Parathyroid adenoma (tissue), 2 donors: ENCODE measurements around the gene FSTL3.

ENCODE experiments used
- H2AFZ ChIP-seq: fragments of 300-600 bp; sonication (generic); one replicate; pipeline ENCODE4 v1.7.0; 2017; ENCODE audit warnings: antibody characterized with exemption, mild to moderate bottlenecking
- H3K27ac ChIP-seq: fragments of 300-600 bp; sonication (generic); one replicate; pipeline ENCODE4 v1.7.0; 2017
- H3K27me3 ChIP-seq: fragments of 300-600 bp; sonication (generic); one replicate; pipeline ENCODE4 v1.7.0; 2017; ENCODE audit warnings: low read length; ENCODE audit not compliant: control insufficient read depth, insufficient read depth
- H3K36me3 ChIP-seq: fragments of 300-600 bp; sonication (generic); one replicate; pipeline ENCODE4 v1.7.0; 2017; ENCODE audit warnings: low read length; ENCODE audit not compliant: control insufficient read depth, insufficient read depth
- H3K4me1 ChIP-seq: fragments of 300-600 bp; sonication (generic); one replicate; pipeline ENCODE4 v1.7.0; 2017; ENCODE audit warnings: control low read depth
- H3K4me2 ChIP-seq: fragments of 300-600 bp; sonication (generic); one replicate; pipeline ENCODE4 v1.7.0; 2017; ENCODE audit warnings: low read length
- H3K4me3 ChIP-seq: fragments of 300-600 bp; sonication (generic); one replicate; pipeline ENCODE4 v1.7.0; 2017; ENCODE audit warnings: low read depth, low read length
- H3K79me2 ChIP-seq: fragments of 300-600 bp; sonication (generic); one replicate; pipeline ENCODE4 v1.7.0; 2017; ENCODE audit warnings: control low read depth
- H3K9ac ChIP-seq: fragments of 300-600 bp; sonication (generic); one replicate; pipeline ENCODE4 v1.7.0; 2017; ENCODE audit warnings: mild to moderate bottlenecking
- H3K9me3 ChIP-seq: fragments of 300-600 bp; sonication (generic); one replicate; pipeline ENCODE4 v1.7.0; 2017; ENCODE audit warnings: low read length; ENCODE audit not compliant: control insufficient read depth
- TF ChIP-seq, protein P1 (sequence below): fragments of 300-600 bp; sonication (generic); IDR thresholded peaks from one replicate; pipeline ENCODE4 v1.7.0; 2017; ENCODE audit warnings: antibody characterized with exemption, mild to moderate bottlenecking
- donor health status: primary hyperparathyroidism.

The FSTL3 gene

DNA sequence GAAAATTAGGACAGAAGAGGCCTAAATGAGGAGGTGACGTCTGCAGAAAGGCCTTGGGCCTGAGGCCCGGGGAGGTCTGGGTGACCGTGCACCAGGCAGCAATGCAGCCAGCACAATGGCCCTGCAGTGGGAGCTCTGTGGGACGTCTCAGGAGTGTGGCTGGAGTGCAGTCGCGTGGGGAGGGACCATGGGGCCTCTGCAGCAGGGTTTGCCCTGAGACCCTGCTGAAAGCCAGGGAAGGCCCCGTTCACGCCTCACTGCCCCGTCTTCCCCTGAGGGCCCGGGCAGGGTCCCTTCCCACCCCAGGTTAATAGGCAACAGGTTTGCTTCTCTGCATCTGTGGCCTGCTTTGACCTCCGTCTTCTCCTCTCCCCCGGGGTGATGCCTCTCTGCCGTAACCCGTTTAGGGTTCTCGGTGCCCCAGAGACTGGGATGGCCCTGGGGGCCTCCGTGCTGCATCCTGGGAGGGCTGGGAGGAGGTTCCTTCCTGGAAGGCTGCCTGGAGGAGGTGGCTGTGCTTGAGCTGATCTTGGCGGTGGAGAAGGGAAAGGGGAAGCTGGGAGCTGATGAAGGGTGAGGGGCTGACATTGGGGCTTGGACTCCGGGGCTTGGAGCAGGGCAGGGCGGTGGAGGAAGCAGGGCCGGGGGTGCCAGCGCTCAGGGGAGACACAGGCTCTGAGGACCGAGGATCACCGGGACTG, 42.2 kb downstream of the FSTL3 start:
- H3K27me3 ChIP-seq, result no peaks in the 10 kb centered on the region
- H3K27ac ChIP-seq, result no peak overlapping the region
- H3K79me2 ChIP-seq, result no peaks in the 10 kb centered on the region
- H3K4me3 ChIP-seq, result no peak overlapping the region
- H3K9me3 ChIP-seq, result no peaks in the 10 kb centered on the region
- no peak overlapping the region for H2AFZ ChIP-seq
- H3K4me1 ChIP-seq, result no peaks in the 10 kb centered on the region
- TF ChIP-seq, protein P1, sequence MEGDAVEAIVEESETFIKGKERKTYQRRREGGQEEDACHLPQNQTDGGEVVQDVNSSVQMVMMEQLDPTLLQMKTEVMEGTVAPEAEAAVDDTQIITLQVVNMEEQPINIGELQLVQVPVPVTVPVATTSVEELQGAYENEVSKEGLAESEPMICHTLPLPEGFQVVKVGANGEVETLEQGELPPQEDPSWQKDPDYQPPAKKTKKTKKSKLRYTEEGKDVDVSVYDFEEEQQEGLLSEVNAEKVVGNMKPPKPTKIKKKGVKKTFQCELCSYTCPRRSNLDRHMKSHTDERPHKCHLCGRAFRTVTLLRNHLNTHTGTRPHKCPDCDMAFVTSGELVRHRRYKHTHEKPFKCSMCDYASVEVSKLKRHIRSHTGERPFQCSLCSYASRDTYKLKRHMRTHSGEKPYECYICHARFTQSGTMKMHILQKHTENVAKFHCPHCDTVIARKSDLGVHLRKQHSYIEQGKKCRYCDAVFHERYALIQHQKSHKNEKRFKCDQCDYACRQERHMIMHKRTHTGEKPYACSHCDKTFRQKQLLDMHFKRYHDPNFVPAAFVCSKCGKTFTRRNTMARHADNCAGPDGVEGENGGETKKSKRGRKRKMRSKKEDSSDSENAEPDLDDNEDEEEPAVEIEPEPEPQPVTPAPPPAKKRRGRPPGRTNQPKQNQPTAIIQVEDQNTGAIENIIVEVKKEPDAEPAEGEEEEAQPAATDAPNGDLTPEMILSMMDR, result no peak
- no peak overlapping the region for H3K4me2 ChIP-seq
- no peak overlapping the region for H3K9ac ChIP-seq
- H3K36me3 ChIP-seq, result no peaks in the 10 kb centered on the region

DNA sequence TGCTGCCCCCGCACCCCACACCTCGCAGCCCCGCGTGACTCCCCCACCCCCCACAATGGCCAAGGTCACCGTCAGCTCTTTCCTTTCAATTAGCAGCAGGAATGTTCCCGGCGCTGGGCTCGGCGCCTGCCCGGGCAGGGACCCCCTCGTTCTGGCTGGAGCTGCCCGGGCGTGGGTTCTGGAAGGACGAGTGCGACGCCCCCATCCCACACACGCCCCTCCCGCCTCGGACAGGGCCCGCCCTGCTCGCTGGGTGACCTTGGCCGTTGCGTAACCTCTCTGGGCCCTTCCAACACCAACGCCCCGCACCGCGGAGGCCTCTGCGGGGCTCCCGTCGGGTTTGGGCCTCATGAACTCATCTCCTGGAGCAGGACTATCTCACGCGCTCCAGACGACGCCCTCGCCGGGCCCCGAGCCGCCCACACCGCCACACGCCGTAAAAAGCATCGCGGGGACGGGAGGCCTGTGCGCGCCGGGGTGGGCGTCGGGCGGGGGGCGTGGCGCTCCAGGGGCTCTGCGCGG, 42.9 kb downstream of the FSTL3 start:
- H3K4me1 ChIP-seq, result no peaks in the 10 kb centered on the region
- no peaks in the 10 kb centered on the region for H3K9me3 ChIP-seq
- H2AFZ ChIP-seq, result no peak overlapping the region
- H3K9ac ChIP-seq, result no peak overlapping the region
- H3K27me3 ChIP-seq, result no peaks in the 10 kb centered on the region
- no peak overlapping the region for H3K4me2 ChIP-seq
- no peak overlapping the region for H3K27ac ChIP-seq
- no peak overlapping the region for H3K4me3 ChIP-seq
- no peaks in the 10 kb centered on the region for H3K79me2 ChIP-seq
- no peaks in the 10 kb centered on the region for H3K36me3 ChIP-seq
- TF ChIP-seq, protein P1, result no peak

GRCh38 chr19:719636-720344, 43.6 kb downstream of the FSTL3 start:
- H3K27me3 ChIP-seq, result no peaks in the 10 kb centered on the region
- no peaks in the 10 kb centered on the region for H3K9me3 ChIP-seq
- H3K4me3 ChIP-seq, result no peak overlapping the region
- H2AFZ ChIP-seq, result no peak overlapping the region
- no peaks in the 10 kb centered on the region for H3K4me1 ChIP-seq
- TF ChIP-seq, protein P1, result no peak
- no peak overlapping the region for H3K4me2 ChIP-seq
- no peak overlapping the region for H3K9ac ChIP-seq
- H3K79me2 ChIP-seq, result no peaks in the 10 kb centered on the region
- H3K27ac ChIP-seq, result no peak overlapping the region
- H3K36me3 ChIP-seq, result no peaks in the 10 kb centered on the region

DNA sequence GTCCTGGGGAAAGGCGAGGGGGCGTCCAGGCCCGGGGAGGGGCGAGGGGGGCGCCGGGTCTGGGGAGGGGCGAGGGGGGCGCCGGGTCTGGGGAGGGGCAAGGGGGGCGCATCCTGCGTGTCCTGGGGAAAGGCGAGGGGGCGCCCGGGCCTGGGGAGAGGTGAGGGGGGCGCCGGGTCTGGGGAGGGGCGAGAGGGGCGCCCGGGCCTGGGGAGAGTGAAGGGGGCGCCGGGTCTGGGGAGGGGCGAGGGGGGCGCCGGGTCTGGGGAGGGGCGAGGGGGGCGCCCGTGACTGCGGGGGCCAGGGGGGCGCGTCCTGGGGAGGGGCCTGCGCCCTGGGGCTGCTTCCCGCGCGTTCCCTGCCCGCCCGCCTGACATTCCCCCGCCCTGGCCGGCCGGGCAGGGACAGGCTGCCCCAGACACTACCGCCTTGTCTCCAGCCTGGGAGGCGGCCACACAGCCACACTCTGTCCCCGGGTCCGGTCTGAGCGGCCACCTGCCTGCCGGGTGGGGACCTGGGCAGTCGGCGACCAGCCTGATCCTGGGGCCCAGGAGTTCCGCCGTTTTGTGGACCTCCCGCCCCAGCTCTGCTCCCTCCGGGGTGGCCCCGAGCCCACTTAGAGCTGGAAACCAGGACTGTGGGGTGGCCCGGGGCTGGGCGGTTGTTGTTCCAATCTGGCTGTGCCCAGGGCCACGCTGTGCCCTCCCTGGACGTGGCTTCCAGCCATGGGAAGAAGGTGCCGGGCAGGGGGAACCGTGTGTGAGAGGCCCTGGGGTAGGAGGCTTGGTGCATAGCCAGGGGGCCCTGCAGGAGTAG, 44.4 kb downstream of the FSTL3 start:
- TF ChIP-seq, protein P1, result no peak
- Histone ChIP-seq H3K27ac (no peak overlapping the region), H3K4me2 (no peak overlapping the region), H3K79me2 (no peaks in the 10 kb centered on the region), H2AFZ (no peak overlapping the region), H3K9me3 (no peaks in the 10 kb centered on the region), H3K4me3 (no peak overlapping the region), H3K27me3 (no peaks in the 10 kb centered on the region), H3K36me3 (no peaks in the 10 kb centered on the region), H3K9ac (no peak overlapping the region), H3K4me1 (no peaks in the 10 kb centered on the region)
